Globus pallidus (tissue), 1 donor: ENCODE measurements around the gene MBIP.
A peak's percentile ranks its signal among the peaks of the same experiment; 100 is the strongest.

Experiments used
- DNase-seq: peaks from one replicate; pipeline ENCODE4 v3.0.0-alpha.2; 2015; ENCODE audit warnings: low spot score

Gene MBIP

DNA sequence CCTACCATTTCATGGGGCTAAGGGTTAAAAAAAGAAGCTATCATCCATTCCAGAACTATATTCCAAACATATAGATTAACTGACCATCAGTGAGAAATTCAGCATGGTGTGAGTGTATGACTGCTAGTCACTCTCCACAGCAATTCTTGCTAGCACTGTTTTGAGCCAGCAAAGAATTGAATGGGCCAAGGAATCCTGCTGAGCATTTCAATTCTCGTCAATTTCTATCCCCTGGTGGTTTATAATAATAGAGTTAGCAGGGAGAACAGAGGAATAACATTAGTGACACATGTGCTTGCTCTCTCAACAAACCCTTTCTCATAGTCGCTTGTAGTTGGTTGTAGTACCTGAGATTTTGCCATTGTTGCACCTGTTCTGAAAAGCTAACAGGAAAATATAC lies 7.2 kb downstream of the MBIP start:
- no peak for DNase-seq

DNA sequence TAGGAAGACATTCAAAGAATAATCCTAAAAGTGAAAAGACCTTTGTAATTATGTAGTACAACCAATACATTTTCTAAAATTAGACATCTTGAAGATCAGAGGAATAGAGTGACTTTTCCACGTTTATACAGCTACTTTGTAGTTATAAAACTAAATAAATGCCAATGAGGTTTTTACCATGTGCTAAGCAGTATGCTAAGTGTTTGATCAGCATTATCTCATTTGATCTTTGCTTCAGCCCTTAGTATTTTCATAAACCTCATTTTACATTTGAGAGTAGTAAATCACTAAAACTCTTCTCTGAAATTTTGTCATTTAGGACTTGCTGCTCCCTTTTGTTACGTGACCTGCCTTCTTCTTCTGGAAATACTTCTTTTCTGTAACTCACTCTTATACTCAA lies 13.6 kb downstream of the MBIP start:
- DNase-seq: no peak

DNA sequence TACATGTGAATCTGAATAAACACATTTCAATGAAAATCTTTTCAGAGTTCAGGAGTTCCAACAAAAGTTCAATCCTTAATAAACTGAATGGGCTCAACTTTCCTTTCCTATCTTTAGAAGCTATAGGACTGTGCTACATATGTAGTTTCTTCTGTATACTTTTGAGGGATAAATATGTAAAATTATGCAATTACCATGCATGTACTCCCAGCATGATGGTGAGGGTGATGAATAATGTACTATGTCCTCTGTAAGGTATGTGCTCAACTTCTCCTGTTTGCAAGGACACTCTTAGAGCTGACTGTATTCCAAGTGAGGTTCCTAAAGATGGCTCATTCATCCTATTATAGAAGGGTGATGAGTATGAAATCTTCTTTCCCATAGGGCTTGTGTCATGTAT lies 15.5 kb downstream of the MBIP start:
- DNase-seq: no peak

DNA sequence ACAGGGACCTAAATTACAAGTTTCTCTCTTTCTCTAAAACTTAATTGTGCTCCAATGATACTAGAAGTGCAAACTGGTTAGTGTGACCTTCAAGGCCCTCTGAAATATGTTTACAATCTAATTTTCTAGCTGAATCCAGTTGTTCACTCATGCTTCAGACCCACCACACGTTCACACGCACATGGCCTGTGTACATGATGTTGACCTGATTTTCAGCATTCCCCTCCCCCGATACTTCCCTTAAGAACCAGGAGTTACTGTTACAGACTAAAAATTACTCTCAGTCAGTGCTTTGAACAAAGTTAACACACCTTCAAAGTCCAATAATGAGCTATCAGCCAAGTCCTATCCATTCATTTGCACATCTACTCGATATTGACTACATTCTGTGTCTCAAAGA lies 16.5 kb downstream of the MBIP start:
- no peak for DNase-seq

DNA sequence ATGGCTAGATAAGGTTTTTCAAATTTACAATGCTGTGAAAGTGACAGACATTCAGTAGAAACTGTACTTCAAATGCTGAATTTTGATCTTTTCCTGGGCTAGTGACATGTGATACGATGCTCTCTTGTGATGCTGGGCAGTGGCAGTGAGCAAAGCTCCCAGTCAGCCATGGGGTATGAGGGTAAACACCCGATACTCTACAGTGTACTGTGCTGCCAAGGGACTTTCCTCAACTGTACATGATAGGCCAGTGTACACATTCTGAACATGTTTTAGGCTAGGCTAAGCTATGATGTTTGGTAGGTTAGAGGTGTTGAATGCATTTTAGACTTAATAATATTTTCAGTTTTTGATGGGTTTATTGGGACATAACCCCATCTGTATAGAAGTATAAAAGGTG lies 17.6 kb downstream of the MBIP start:
- no peak for DNase-seq

DNA sequence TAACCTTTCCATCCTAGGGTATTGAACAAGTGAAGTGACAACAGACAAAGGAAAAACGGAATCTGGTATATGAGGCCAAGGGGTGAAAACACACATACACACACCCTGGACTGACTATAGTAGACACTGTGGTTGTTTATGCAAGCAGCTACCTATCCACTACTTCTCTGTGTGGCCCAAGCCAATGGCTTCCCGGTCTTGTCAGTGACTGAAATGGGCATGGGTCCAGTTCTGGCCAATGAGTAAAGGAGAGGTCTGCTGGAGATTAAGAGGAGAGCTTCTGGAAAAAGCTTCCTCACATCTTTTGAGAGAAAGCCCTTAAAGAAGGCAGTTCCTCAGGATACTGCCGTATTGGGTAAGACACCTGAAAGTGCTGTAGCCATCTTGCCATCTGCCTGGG lies 19.3 kb downstream of the MBIP start:
- DNase-seq: no peak

DNA sequence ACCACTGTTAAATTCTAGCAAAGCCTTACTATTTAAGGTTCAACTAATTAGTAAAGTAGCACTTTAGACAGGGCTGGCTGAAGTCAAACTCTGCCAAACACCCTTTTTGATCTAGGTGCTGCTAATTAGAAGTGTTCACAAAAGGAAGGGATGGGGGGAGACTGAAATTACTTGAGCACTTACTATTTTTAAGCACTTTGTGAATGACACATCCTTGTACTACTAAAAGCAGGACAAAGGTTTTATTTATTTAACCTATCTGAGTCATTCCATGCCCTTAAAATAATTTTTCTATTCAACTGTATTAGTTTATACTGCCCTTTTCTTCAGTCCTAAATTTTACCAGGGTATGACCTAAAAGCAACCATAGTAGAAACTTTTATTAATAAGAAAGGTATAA lies 20.1 kb downstream of the MBIP start:
- DNase-seq: no peak

DNA sequence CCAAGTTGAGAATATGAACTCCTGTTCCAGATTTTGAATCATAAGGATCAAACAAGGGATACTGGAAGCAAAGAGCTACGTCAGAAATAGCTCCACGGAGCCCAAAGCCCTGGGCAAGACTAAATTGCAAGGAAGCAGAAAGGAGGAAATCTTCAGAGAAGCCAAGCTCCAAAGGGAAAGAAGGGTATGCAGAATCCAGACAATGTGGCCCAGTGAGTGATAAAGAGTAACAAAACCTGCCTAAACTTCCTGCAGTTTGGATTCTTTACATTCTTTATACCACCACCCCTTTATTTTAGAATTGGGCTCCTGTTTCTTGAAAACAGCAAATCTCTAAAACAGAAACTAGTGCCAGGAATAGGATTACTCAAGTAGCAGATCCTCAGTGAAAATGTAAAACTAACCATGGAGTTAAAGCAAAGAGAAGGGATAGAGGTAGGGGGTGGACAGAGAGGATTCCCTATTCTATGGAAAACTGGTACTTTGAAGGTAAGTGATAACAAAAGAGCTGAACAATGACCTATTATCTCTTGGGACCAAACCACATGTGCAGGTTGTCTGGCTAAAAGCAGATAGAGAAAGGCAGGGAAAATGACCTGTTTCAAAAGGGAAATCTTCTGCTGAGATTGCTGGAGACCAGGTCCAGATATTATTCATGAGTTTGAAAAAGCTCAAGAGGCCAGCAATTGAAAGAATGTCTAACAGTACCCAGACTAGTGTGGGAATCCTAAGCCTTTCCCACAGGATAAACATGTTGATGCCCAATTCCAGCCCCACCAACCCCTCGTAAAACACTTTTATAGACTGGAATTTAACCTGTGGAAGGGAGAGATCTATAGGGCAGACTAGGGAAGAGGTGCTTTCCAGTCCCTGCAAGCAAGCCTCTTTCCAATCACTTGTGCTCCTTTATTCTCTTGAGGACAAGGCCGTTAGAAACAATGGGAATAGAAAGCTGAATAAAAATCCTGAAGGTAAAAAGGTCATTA lies 24.5 kb downstream of the MBIP start:
- DNase-seq: no peak

DNA sequence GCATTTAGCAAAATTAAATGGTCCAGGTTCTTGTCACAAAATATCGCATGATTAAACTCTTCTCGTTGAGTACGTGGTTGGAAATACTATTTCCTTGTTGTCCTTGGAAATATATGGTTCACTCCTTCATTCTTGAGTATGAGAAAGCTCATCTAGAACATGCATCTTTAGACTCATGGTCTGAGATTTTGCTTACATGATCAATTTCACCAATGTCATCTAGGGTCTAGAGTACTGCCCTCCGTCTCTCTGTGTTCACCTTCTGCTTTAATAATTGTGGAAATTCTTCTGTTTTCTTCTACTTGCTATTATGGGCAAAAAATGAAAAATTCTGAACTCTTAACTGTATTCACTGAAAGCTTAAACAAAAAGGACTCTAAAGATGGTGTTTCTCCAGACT lies 25.9 kb downstream of the MBIP start:
- DNase-seq: no peak

DNA sequence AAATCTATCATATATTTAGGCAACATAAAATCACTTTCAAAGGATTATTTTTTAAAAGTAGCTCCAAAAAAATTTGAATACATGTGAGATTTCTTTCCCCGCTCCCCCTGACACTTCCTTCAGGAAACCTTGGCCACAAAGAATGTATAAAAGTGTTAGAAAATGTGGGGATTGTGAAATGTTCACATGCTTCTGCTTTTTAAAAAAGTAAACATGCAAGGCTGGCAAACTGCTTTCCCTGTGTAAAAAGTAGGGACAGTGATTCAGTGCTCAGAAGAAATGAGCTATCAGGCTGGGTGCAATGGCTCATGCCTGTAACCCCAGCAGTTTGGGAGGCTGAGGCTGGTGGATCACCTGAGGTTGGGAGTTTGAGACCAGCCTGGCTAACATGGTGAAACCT lies 26.6 kb downstream of the MBIP start:
- DNase-seq: peak; percentile 7

DNA sequence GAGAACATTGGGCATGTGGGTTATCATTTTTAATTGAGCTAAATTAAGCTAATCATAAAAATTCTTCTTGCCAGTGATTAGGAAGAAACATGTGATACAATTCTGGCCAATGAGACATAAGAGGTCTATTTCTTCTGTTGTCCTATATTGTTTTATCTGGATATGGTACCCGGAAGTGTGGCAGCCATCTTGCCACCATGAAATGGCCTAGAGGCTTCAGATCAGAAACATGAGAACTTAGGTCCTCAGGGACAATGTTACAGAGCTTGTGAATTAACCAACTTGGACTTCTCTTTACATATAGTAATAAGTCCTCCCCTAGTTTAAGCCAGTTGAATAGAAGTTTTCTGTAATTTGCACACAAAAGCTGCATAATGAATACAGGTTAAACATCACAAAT lies 30.5 kb downstream of the MBIP start:
- DNase-seq: no peak

DNA sequence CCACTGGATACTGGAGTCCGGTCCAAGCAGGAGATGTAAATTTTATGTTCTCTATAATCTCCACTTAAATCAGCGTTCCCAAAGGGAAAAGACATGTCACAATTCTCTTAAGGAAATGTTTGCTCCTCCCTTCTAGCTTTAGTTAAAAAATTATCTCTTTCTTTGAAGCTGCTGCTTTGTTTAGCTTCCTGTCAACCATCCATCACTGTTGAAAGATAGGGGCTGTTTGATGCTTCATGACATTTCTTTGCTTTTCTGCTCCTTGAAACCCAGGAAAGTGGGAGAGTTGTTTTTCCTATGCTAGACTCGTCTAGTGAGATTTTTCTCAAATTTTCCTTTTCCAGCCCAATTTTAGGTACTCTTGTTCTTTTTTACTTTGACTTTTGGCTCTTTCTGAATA lies 31.9 kb downstream of the MBIP start:
- no peak for DNase-seq

DNA sequence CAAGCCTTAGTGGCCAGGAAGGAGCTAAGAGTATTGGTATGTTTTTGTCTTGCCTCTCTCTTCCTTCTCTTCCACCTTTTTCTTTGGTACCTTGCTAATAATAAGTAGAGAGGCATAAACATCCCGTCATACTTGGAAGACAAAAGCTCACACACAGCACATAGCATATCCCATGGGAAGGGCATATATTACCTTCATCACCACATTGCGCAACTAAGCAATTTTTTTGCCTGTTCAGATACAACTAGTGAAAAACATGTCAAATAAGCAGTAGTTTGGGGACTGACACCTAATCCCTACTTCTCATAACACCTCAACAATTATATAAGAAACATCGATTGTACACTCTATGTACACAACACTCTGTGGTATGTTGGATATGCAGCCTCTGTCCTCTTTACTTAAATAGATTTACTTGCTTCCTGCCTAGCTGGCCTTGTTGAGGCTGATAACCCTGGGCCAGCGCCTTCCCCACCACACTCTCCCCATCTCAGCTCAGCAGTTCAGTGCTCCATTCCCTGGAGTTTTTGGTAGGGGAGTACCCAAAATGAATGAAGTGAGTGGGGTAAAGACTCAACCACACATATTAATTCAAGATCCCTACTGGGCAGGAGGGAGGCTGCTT lies 35.4 kb downstream of the MBIP start:
- DNase-seq: no peak

DNA sequence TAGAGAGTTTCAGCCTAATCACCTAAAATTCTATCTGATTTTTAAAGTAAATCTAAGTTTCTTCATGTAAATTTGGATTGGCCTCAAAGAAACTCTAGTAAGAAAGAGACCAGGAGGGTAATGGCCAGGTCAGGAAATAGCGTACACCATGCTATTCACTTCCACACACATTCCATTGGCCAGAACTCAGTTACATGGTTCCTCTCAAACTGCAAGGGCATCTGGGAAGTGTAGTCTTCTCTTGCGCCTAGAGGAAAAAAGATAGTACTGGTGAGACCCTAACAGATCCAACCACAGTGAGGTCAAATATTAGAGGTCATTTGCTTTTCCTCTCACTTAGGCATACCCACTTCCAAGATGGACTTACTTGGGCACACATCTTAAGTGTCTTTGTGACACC lies 39.1 kb downstream of the MBIP start:
- no peak for DNase-seq

DNA sequence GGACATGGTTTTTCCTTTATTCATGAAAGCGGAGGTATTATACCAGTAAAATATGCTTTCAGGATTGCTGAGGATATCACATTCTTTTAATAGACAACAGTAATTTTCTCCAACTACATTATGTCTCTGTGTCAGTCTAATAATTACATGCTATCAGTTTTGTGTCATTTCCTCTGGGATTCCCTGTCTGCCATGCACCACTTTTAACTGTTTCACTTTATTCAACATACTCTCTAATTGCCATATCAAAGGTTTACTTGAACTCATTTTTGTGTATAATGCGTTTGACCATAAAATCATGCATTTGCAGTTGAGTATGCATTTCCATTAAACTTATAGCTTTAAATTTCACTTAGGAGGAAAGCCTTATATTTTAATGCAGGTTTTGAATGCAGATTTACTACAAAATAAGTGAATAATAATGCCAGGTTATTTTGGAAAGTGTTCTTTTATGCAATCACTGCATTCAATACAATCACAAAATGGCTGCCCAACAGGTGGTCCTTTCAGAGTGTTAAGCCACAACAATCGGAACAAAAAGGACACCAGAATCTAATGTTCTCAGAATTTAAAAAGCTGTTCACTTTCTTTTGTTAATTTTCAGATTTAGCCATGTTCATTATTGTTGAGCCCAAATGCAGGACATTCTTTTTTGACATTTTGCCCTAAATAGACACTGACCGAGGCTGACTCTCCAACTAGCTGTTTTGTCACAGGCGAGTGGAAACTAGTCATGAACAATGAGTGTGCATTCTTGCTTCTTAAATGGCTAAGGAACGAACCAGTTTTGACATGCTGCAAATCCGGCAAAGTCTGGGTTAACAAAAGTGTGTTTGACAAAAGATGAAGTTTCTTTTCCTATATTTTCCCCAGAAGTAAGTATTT lies 40.9 kb downstream of the MBIP start:
- peak; percentile 6 for DNase-seq

DNA sequence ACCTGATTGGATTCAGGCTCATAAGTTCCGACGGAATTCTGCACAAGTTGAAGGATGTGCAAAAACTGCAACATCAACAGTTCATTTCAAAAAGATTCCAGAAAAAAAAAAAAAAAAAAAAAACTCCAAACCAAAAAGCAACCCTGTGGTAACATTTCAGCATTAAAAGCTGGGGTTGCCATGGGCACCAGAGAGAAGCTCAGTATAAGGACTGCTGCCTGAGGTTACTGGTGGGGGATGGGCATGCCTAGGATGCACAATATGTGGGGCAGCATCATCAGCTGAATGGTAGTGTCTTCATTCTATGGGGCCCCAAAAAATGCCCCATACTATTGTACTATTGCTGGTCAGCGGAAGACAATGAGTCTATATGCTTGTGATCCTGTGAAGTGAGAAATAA lies 44.7 kb downstream of the MBIP start:
- no peak for DNase-seq

DNA sequence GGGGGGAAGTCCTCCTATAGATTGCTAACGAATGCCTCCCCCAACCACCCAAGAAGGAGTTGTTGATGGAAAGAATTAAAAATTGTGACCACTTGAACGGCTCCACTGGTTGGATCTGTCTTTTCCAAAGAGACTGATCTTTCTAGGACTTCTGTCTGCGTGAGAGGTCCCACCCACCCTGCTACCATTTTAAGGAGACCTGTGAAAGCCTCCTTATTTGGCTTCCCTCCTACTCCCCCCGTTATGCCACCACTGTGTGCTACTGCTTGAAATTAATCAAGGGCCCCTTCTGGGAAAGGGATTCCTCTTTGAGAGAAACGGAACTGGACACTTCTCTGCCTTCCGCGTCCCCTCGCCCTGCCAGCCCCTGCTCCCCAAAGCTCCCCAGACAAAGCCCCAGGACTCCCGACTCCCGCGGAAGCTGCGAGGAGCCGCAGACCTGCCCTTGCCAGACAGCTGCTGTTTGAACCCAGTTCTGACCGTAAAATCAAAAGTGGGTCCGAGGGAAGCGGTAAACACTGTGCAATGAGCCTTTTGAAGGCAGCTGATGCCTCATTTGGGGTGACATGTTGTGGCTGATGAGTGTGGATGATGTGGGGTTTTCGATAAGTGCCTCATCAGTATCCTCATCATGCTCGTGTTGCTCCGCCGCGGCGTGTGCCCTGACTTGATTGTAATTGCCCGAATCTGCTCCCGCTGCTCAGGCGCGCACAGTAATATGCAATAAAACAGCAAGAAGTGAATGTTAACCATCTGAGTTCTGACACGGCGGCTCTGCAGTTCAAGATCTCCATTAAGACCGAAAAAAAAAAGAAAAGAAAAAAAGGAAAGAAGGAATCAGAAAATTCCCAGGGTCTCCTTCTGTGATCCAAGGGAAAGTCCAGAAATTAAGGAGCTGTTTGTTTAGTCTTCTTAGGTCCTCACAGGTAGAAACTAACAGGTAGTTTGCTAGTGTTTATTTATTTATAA lies 48.2 kb downstream of the MBIP start:
- peak; percentile 9 for DNase-seq

DNA sequence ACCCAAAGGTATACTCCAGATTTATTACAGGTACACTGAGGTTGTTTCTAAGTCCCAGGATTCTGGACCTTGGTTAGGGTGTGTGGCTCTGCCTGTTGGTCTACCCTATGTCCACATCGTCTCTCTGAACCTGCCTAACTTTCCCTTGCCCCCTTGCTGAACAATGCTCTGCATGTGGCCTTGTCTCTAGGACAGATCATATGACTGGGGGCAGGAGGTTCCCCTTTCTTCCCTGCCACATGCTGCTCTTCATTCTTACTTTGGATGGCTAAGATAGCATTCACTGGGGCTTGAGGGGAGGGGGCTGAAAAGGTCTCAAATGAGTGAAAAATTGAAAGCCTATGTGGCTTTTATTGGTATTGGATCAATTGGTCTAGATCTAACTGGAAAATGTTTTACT lies 49.2 kb downstream of the MBIP start:
- no peak for DNase-seq

DNA sequence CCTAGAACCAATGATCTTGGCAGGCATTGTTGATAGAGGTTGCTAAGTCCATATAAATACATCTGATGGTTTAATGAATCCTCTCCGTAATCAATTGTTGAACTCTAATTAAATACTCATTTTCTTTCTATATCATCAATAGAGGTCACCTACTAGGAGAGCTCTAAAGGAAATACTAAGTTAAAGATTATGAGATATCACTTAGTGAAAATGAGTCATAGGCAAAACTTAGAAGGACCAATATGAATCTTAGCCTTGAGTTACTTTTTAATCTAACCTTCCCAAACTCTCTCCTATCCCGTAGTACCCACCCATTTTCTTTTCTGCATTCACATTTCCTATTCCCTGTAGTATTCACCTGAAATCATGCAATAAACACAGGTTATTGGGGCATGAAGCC lies 50.2 kb downstream of the MBIP start:
- no peak for DNase-seq

DNA sequence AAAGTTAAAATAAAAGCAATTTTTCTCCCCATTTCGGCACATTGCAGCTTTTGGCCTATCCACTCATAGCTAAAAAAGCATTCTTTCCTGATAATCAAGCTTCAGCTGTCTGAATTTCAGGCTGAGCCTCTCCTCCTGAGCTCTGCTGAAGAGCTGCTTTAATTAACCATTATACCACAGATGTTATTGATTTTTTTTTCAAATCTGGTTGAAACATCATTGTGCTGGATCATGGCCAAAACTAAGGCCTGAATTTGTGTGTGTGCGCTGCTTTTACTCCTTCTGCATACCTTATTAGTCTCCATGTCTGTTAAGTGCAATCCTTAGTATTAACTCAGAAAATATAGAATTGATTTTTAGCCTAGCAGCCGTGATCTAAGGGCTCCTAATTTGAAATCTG lies 52.3 kb downstream of the MBIP start:
- DNase-seq: no peak

DNA sequence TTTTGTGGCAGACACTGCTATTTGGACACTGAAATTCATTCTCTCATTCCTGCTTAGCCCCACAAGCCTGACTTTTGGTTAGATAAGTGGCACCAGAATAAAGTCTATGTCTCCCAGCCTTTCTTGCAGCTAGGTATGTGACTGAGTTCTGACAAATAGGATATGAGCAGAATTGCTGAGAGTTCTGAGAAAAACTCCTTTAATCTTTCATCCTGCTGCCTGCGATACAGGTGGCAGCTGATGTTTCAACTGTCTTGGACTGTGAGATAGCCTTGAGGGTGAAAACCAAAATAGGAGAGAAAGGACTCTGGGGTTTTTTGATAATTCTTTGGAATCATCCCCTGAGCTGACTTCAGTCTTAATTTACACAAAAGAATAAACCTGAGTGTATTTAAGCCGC lies 55.8 kb downstream of the MBIP start:
- DNase-seq: no peak
